Testis (tissue), 2 donors: ENCODE data around the gene PHF21A.

ENCODE experiments used
- POLR2A ChIP-seq: fragments of 450-650 bp; IDR thresholded peaks from one replicate; pipeline ENCODE4 v1.6.1; 2017; ENCODE audit warnings: antibody characterized with exemption, mild to moderate bottlenecking, moderate library complexity
- TF ChIP-seq, protein P1 (sequence below), 3 experiments: fragments of 450-650 bp in 2 of 3; fragments of 200-600 bp in 1 of 3; sonication (generic) in 1 of 3; IDR thresholded peaks; one replicate each; pipeline ENCODE4 v1.5.1; 2016 to 2019; ENCODE audit warnings: antibody characterized with exemption in 3 of 3, mild to moderate bottlenecking in 2 of 3, moderate library complexity in 1 of 3

DNA sequence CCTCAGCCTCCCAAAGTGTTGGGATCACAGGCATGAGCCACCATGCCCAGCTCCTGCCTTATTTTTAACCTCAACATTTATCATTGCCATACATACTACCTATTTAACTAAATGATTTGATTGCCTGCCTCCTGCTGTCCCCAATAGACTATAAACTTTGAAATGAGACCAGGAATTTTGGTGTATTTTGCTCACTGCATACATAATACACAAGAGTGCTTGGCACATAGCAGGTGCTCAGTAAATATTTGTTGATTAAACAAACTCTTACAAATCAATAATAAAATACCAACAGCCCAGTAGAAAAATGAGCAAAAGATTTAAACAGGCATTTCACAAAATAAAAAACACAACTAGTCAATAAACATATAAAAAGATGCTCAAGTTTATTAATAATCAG lies 49.5 kb upstream of the PHF21A start:
- TF ChIP-seq, protein P1, sequence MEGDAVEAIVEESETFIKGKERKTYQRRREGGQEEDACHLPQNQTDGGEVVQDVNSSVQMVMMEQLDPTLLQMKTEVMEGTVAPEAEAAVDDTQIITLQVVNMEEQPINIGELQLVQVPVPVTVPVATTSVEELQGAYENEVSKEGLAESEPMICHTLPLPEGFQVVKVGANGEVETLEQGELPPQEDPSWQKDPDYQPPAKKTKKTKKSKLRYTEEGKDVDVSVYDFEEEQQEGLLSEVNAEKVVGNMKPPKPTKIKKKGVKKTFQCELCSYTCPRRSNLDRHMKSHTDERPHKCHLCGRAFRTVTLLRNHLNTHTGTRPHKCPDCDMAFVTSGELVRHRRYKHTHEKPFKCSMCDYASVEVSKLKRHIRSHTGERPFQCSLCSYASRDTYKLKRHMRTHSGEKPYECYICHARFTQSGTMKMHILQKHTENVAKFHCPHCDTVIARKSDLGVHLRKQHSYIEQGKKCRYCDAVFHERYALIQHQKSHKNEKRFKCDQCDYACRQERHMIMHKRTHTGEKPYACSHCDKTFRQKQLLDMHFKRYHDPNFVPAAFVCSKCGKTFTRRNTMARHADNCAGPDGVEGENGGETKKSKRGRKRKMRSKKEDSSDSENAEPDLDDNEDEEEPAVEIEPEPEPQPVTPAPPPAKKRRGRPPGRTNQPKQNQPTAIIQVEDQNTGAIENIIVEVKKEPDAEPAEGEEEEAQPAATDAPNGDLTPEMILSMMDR (IDR thresholded peaks at IDR 0.05): no peak
- no peak for TF ChIP-seq POLR2A
